ENCODE results near the gene REG1A. TPM values are rescaled to one million over a fixed set of nuclear protein-coding genes. Genes with fewer than 3 reads are reported as not detected.

Gene REG1A
- not detected for total RNA-seq

GRCh38 chr2:79120194-79120713 lies at the start of gene REG1A:
TSS of gene REG1A (plus strand) at chr2:79120488. CDS start at chr2:79120862, 374 bp downstream.
- H3K36me3 Mint-ChIP-seq (ENCODE audit: low read depth): no peaks in the 10 kb centered on the region
- no peaks in the 10 kb centered on the region for H3K27me3 Mint-ChIP-seq (ENCODE audit: low read depth)
- DNase-seq: no peak
- CTCF ChIA-PET: no interaction called here
- H3K9me3 Mint-ChIP-seq (ENCODE audit: insufficient read depth): peaks cover 12% of the 10 kb centered on the region
- no peak for ATAC-seq
- no peak within 1 kb of the TSS for H3K4me3 Mint-ChIP-seq
- no peaks in the 10 kb centered on the region for H3K4me1 Mint-ChIP-seq (ENCODE audit: low read depth)
- H3K27ac Mint-ChIP-seq: no peak within 1 kb of the TSS
- POLR2A ChIA-PET: no interaction called here

GRCh38 chr2:79071078-79071477 lies 49.2 kb upstream of the REG1A start:
- ATAC-seq (no peak), DNase-seq (no peak)
- H3K4me3 Mint-ChIP-seq: no peak overlapping the region
- POLR2A ChIA-PET: no interaction called here
- H3K9me3 Mint-ChIP-seq (ENCODE audit: insufficient read depth): no peaks in the 10 kb centered on the region
- H3K27ac Mint-ChIP-seq: no peak overlapping the region
- H3K27me3 Mint-ChIP-seq (ENCODE audit: low read depth): no peaks in the 10 kb centered on the region
- H3K4me1 Mint-ChIP-seq (ENCODE audit: low read depth): no peaks in the 10 kb centered on the region
- no peaks in the 10 kb centered on the region for H3K36me3 Mint-ChIP-seq (ENCODE audit: low read depth)
- CTCF ChIA-PET: no interaction called here

GRCh38 chr2:79082987-79083386 lies 37.3 kb upstream of the REG1A start:
- H3K4me1 Mint-ChIP-seq (ENCODE audit: low read depth): no peaks in the 10 kb centered on the region
- POLR2A ChIA-PET: no interaction called here
- H3K4me3 Mint-ChIP-seq: no peak overlapping the region
- H3K36me3 Mint-ChIP-seq (ENCODE audit: low read depth): no peaks in the 10 kb centered on the region
- H3K27me3 Mint-ChIP-seq (ENCODE audit: low read depth): no peaks in the 10 kb centered on the region
- ATAC-seq: no peak
- CTCF ChIA-PET: no interaction called here
- no peak for DNase-seq
- no peak overlapping the region for H3K27ac Mint-ChIP-seq
- peaks cover 6% of the 10 kb centered on the region for H3K9me3 Mint-ChIP-seq (ENCODE audit: insufficient read depth)

GRCh38 chr2:79083597-79084251 lies 36.6 kb upstream of the REG1A start:
- ChIA-PET POLR2A (no interaction called here), CTCF (no interaction called here)
- H3K36me3 Mint-ChIP-seq (ENCODE audit: low read depth): no peaks in the 10 kb centered on the region
- ATAC-seq (no peak), DNase-seq (no peak)
- H3K27ac Mint-ChIP-seq: no peak overlapping the region
- H3K4me3 Mint-ChIP-seq: no peak overlapping the region
- H3K27me3 Mint-ChIP-seq (ENCODE audit: low read depth): no peaks in the 10 kb centered on the region
- peaks cover 6% of the 10 kb centered on the region for H3K9me3 Mint-ChIP-seq (ENCODE audit: insufficient read depth)
- no peaks in the 10 kb centered on the region for H3K4me1 Mint-ChIP-seq (ENCODE audit: low read depth)

GRCh38 chr2:79084495-79085135 lies 35.7 kb upstream of the REG1A start:
- no peak overlapping the region for H3K4me3 Mint-ChIP-seq
- H3K27me3 Mint-ChIP-seq (ENCODE audit: low read depth): no peaks in the 10 kb centered on the region
- CTCF ChIA-PET: no interaction called here
- no peak for ATAC-seq
- no peak for DNase-seq
- H3K27ac Mint-ChIP-seq: no peak overlapping the region
- POLR2A ChIA-PET: no interaction called here
- H3K4me1 Mint-ChIP-seq (ENCODE audit: low read depth): no peaks in the 10 kb centered on the region
- H3K9me3 Mint-ChIP-seq (ENCODE audit: insufficient read depth): peaks cover 1% of the 10 kb centered on the region
- no peaks in the 10 kb centered on the region for H3K36me3 Mint-ChIP-seq (ENCODE audit: low read depth)

GRCh38 chr2:79085382-79085781 lies 34.9 kb upstream of the REG1A start:
- no peak for ATAC-seq
- CTCF ChIA-PET: no interaction called here
- no peaks in the 10 kb centered on the region for H3K4me1 Mint-ChIP-seq (ENCODE audit: low read depth)
- no peaks in the 10 kb centered on the region for H3K36me3 Mint-ChIP-seq (ENCODE audit: low read depth)
- no peaks in the 10 kb centered on the region for H3K27me3 Mint-ChIP-seq (ENCODE audit: low read depth)
- H3K9me3 Mint-ChIP-seq (ENCODE audit: insufficient read depth): no peaks in the 10 kb centered on the region
- no peak for DNase-seq
- H3K27ac Mint-ChIP-seq: no peak overlapping the region
- POLR2A ChIA-PET: no interaction called here
- no peak overlapping the region for H3K4me3 Mint-ChIP-seq

- POLR2A ChIA-PET: no interaction called here
Observed at GRCh38 chr2:79086255-79086654, 34.0 kb upstream of the REG1A start.

GRCh38 chr2:79087785-79088364 lies 32.4 kb upstream of the REG1A start, which contains the start of gene REG1B:
TSS of gene REG1B (minus strand) at chr2:79087993. CDS start at chr2:79087612, 381 bp downstream.
- ChIA-PET CTCF (no interaction called here), POLR2A (no interaction called here)
- no peaks in the 10 kb centered on the region for H3K4me1 Mint-ChIP-seq (ENCODE audit: low read depth)
- ATAC-seq: no peak
- H3K36me3 Mint-ChIP-seq (ENCODE audit: low read depth): no peaks in the 10 kb centered on the region
- H3K4me3 Mint-ChIP-seq: no peak within 1 kb of the TSS
- H3K27ac Mint-ChIP-seq: no peak within 1 kb of the TSS
- no peaks in the 10 kb centered on the region for H3K9me3 Mint-ChIP-seq (ENCODE audit: insufficient read depth)
- no peaks in the 10 kb centered on the region for H3K27me3 Mint-ChIP-seq (ENCODE audit: low read depth)
- no peak for DNase-seq

More at GRCh38 chr2:79086255-79086654, 34.0 kb upstream of the REG1A start:
- H3K27ac Mint-ChIP-seq: no peak overlapping the region
- H3K4me1 Mint-ChIP-seq (ENCODE audit: low read depth): no peaks in the 10 kb centered on the region
- no peaks in the 10 kb centered on the region for H3K36me3 Mint-ChIP-seq (ENCODE audit: low read depth)
- CTCF ChIA-PET: no interaction called here
- ATAC-seq (no peak), DNase-seq (no peak)
- H3K4me3 Mint-ChIP-seq: no peak overlapping the region
- H3K9me3 Mint-ChIP-seq (ENCODE audit: insufficient read depth): no peaks in the 10 kb centered on the region
- H3K27me3 Mint-ChIP-seq (ENCODE audit: low read depth): no peaks in the 10 kb centered on the region

- H3K27ac Mint-ChIP-seq: no peak overlapping the region
- ATAC-seq (no peak), DNase-seq (no peak)
- H3K4me1 Mint-ChIP-seq (ENCODE audit: low read depth): no peaks in the 10 kb centered on the region
- H3K36me3 Mint-ChIP-seq (ENCODE audit: low read depth): no peaks in the 10 kb centered on the region
- no peak overlapping the region for H3K4me3 Mint-ChIP-seq
- ChIA-PET POLR2A (no interaction called here), CTCF (no interaction called here)
- H3K9me3 Mint-ChIP-seq (ENCODE audit: insufficient read depth): no peaks in the 10 kb centered on the region
- no peaks in the 10 kb centered on the region for H3K27me3 Mint-ChIP-seq (ENCODE audit: low read depth)
Observed at GRCh38 chr2:79090693-79091092, 29.6 kb upstream of the REG1A start.

- Mint-ChIP-seq H3K36me3 (ENCODE audit: low read depth) (no peaks in the 10 kb centered on the region), H3K9me3 (ENCODE audit: insufficient read depth) (peaks cover 15% of the 10 kb centered on the region), H3K27ac (no peak overlapping the region), H3K4me1 (ENCODE audit: low read depth) (no peaks in the 10 kb centered on the region), H3K27me3 (ENCODE audit: low read depth) (no peaks in the 10 kb centered on the region), H3K4me3 (no peak overlapping the region)
- ChIA-PET POLR2A (no interaction called here), CTCF (no interaction called here)
- DNase-seq (no peak), ATAC-seq (no peak)
Observed at GRCh38 chr2:79097843-79098242, 22.4 kb upstream of the REG1A start.

GRCh38 chr2:79099140-79099686 lies 21.1 kb upstream of the REG1A start:
- ATAC-seq: no peak
- no peak overlapping the region for H3K27ac Mint-ChIP-seq
- no peak overlapping the region for H3K4me3 Mint-ChIP-seq
- ChIA-PET POLR2A (no interaction called here), CTCF (no interaction called here)
- no peaks in the 10 kb centered on the region for H3K36me3 Mint-ChIP-seq (ENCODE audit: low read depth)
- H3K4me1 Mint-ChIP-seq (ENCODE audit: low read depth): no peaks in the 10 kb centered on the region
- H3K9me3 Mint-ChIP-seq (ENCODE audit: insufficient read depth): peaks cover 15% of the 10 kb centered on the region
- no peaks in the 10 kb centered on the region for H3K27me3 Mint-ChIP-seq (ENCODE audit: low read depth)
- DNase-seq: no peak

GRCh38 chr2:79100285-79100684 lies 20.0 kb upstream of the REG1A start:
- no peak for DNase-seq
- H3K9me3 Mint-ChIP-seq (ENCODE audit: insufficient read depth): peaks cover 18% of the 10 kb centered on the region
- ChIA-PET POLR2A (no interaction called here), CTCF (no interaction called here)
- no peak for ATAC-seq
- H3K27me3 Mint-ChIP-seq (ENCODE audit: low read depth): no peaks in the 10 kb centered on the region
- H3K27ac Mint-ChIP-seq: no peak overlapping the region
- H3K4me3 Mint-ChIP-seq: no peak overlapping the region
- no peaks in the 10 kb centered on the region for H3K4me1 Mint-ChIP-seq (ENCODE audit: low read depth)
- H3K36me3 Mint-ChIP-seq (ENCODE audit: low read depth): no peaks in the 10 kb centered on the region

Data from activated CD8-positive, alpha-beta T cell treated with anti-CD3 and anti-CD28 coated beads, Interleukin-2, amount 10 ng/mL, durations not matched to agents 7 days and 5 days (primary cell).